Renal pelvis (tissue), 4 donors: ENCODE results near the gene ARHGEF6. TPM values are rescaled to one million over a fixed set of nuclear protein-coding genes. Genes with fewer than 3 reads are reported as not detected.

ENCODE experiments used
- DNase-seq: peaks from one replicate; pipeline ENCODE4 v3.0.0-alpha.2; 2013
- polyA plus RNA-seq, 3 donors: library from polyadenylated mRNA; unstranded; fragments of 120-200 nt; gene quantifications; one replicate each; pipeline ENCODE4 v1.2.1, GENCODE V29; 2013; ENCODE audit not compliant: insufficient read length in 3 of 3

Gene ARHGEF6
- polyA plus RNA-seq, 3 donors, result 10.5 to 12.2 (median 11.3) TPM

DNA sequence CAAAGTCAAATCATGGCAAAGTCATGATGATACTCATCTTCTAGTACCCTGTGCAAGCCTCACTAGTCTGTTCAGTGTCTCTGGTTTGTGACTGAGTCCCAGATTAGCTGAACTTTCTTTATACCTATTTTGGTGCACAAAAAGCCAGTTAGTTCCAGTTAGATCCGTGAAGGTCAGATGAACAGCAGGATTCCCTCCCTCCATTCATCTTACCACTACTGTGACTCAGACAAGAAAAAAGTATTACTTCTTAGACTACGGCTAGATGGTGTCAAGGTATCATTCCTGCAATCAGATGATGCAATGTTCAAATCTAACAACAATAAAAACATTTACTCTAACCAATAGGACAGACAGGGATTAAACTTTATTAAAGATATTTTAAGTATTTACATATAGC is 30.4 kb downstream of the ARHGEF6 start:
- no peak for DNase-seq

DNA sequence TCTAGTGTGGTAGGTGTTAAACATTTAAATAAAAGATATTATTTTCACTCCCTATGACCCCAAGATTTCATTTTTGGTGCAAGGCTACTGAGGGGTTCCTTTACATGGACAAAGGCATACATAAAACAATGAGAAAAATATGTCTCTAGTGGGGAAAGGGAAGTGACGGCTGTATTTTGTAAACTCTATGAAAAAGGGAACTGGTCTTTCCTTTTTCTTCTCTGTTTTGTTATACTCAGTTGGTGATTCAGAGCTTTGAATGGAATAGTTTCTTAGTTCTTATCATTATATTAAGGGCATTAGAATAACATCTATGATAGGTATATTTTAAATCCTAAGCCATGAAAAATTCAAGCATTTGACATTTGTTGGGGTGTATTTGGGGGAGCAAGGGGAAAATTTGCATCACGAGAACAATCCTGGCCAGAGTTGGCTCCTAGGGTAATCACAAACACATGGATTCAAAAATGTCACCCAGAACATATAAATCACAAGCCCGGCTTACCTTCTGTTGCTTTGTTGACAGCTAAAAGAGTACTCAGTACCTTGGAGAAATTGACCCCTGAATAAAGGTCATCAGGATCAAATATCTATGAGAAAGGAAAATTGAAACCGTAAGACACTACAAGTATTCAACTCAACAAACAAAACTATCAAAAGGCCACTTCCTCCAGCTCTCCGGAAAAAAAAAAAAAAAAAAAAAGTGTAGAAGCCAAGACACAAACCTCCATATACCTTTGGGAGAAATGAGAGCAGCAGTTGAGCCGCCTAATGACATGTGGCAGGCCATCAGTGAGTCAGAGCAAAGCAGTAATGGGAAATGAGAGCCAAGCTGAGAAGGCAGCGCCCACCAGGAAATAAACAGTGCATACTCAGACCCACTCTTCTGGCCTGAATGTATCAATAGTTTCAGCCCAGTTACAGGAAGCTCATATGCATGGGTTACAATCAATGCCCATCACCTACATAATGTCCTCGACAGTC is 33.4 kb downstream of the ARHGEF6 start:
- no peak for DNase-seq

DNA sequence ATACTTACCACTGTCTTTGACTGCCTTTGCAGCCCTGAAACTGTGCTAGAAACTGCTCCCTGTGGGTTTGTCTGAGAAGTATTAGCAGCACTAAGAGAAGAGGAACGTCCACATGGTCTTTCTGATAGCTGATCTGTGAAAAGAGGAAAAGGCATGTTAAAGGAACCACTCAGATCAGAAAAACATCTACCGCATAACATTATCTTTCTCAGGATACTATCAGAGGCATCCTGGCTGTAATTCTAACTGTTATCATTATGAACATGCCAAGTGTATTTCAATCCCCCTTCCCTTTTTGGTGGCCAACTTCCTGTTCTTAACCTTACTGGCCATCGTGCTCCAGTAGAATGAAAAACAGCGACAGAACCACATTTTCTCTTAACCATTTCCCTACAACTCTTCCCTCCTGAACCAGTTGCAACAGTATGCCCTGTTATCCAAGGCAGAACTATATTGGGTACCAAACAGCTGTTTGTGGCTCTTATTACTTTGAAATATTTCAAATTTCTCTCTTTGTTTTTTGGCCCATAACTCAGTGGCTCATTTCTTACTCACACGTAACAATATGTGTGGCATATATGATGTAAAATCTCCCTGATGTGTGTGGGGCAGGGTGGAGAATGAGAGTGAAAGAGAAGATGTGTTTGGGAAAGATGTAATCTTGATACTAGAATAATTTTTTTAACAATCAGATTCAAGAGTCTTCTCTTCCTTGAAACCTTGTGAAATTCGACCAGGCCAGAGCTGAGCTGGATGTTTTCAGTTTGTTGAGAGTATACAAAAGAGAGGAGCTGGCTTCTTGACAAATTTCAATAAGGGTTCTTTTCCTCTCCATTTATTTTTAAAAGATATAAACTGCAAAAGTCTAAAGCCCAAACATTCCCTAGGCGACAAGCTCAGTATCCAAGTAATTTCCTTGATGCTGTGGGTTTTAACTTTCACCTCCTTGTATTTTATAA is 35.2 kb downstream of the ARHGEF6 start:
- no peak for DNase-seq

DNA sequence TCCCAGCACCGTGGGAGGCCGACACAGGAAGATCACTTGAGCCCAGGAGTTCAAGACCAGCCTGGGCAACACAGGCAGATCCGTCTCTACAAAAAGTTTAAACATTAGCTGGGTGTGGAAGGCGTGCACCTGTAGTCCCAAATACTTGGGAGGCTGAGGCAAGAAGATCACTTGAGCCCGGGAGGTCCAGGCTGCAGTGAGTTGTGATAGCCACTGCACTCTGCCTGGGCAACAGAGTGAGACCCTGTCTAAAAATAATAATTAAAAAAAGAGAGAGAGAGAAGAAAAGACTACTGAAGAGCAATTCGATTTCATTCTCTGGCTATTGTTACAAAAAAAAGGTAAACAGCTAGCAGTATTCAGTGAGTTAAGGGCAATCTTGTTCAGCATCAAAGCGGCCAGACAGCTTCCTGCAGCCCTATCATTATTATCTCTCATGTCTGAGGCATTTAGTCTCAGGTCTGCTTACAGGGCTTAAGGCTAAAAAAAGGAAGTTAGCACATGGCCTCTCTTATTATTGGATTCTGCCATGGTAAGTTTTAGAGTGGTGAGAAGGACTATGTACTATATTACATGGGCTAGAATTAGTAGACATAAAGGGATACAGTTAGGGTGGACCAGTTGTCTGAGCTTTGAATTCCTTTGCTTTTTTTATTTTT is 37.9 kb downstream of the ARHGEF6 start:
- DNase-seq, result no peak

DNA sequence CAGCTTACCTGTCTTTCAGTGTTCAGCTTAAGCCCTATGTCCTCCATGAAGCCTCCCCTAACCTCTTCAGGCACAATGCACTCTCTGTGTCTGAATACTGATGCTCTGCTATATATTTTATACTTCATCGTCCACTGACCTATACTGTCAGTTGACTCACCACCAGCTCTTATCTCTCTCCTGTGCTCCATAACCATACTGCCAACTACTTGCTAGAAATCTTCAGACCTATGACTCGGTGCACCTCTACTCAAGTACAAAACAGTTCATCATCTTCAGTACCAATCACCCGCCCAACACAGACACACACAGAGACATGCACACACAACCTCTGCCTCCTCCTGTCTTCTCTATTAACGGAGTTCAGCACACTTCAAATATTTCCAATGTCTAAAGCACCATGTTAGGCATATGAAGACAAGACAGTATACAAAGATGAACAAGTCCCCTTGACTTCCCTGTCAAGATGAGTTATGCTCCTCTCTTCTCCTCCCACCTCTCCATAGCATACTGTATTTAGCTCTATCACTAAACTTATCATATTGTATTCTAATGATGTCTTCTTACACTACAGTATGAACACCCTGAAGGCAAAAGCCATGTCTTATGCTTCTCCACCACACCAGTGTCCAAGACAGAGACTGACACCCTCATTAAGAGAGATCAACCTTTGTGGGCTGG is 42.5 kb downstream of the ARHGEF6 start:
- no peak for DNase-seq

DNA sequence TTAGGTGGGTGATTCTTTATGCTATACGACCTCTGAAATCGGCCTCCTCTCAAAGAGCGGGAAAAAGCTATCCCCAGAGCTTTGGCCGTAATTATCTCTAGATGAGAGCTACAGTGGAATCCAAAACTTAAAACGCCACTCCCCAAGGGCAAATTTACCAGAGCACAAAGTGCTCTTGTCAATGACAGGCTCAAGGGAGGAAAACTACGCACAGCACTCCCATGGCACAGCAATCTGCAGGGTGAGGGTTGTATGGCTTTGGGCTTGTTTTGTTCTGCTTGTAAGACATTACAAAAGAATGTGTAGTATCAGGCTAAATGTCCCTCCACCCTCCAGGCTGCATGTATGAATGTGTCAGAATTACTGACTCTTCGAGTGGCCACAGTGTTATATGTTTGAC is 44.0 kb downstream of the ARHGEF6 start:
- DNase-seq, result no peak

DNA sequence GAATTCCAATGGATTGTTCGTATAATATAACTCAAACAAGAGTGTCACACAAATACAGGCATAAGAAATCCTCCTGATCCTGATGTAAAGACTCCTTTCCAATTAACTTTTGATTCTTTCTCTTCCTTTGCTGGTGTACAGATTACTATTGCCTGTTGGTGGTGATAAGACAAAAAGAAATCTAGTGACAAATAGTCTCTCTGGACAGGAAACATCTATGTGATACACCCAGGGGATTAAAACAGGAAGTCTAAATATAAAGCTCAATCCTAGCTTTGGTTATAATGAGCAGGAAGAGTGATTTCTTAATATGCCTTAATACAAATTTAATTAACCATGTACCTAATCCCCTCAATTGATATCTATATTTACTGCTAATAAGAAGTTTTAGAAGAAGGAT is 45.1 kb downstream of the ARHGEF6 start:
- no peak for DNase-seq

DNA sequence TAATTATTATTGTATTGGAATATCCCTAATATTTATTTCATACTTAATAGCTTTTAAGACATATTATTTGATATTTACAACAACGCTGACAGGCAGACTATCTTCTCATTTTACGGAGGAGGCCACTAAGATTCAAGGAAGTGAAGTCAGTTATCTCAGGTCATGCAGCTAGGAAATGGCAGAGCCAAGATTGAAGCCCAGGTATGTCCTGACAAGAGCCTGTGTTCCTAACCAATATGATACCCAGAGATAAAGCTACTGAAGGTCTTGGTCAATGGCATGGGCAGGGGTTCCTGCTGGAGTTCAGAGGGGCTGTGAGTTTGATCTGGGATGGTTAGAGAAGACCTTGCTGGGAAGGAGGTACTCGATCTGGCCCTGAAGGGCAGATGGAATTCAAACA is 47.1 kb downstream of the ARHGEF6 start:
- no peak for DNase-seq

DNA sequence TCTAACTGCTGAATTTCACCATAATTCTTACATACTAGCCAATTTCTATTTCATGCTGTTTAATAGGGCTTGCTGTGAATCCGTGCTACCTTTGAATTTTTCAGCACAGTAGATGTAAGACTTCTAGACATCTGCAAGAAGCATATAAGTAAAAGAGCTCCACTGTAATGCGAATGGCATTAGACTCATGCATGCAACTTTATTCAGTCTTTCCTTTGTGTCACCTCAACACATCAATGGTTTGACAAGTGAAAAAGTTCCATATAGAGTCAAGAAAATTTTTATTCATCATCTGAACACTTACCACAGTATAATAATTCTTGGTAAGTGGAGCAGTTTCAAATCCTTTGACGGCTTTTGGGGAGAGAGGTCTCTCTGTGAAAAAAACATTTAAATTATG is 48.9 kb downstream of the ARHGEF6 start:
- no peak for DNase-seq

DNA sequence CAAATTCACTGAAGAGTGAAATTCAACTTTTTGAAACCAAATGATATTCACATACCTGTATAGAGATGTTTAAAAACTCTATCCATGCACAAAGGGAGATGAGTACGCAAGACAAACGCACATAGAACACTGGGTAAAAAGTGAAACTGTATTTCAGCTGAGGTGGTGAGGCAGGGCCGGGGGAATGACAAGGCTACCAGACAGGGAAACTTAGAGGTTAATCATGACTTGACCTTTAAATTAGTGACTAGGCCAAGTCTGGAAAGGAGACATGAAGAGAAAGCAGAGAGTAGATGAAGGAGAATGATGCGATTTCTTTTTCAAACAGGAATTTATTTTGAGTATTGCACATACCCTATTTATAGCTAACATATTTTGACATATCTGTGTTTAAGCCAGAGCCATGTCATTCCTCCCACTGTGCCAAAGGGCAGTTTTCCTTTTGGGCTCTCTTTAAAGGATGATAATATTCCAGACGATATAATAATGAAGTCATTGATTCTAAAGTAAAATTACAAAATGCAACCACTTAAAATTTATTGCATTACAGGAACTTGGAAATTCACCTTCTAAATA is 49.4 kb downstream of the ARHGEF6 start:
- no peak for DNase-seq

DNA sequence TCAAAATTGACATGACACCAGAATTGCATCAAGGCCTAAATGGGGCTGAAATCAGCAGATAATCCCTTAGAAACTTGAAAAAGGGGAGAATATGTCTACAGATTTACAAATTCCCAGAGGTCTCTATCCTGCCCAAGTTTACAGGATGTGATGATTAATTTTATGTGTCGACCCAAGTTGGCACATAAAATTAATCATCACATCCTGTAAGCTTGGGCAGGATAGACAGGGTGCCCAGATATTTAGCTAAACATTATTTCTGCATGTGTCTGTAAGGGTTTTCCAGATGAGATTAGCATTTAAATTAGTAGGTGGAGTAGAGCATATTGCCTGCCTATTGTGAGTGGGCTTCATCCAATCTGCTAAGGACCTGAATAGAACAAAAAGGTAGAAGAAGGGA is 52.3 kb downstream of the ARHGEF6 start:
- DNase-seq, result no peak

DNA sequence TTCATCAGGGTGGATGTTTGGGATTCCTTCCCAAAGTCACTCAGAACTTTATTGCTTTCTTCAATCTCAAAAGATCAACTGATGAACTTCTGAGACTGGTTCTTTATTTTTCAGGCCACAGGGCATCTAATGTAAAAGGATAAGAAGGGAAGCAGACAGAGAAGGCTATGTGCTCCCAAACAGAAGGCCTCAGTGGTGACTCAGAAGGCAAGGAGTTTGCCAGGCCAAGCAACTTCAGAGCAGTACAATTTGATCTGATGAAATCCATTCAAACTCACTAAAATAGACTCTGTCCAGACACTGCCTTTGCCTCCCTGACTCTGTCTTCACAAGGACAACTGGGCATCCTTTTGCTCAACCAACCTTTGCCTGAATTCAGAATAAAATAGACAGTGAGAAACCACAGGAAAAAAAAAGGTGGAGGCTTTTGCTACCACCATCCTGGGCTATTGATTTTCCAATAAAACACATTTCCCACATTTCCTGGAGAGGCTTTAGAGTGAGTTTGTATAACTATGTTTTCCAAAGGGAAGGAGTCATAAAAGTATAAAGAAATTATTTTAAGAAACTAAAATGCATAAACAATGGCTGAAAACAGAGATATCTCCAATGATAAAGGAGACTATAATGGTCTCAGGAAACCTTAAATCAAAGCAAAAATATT is 55.2 kb downstream of the ARHGEF6 start:
- no peak for DNase-seq

DNA sequence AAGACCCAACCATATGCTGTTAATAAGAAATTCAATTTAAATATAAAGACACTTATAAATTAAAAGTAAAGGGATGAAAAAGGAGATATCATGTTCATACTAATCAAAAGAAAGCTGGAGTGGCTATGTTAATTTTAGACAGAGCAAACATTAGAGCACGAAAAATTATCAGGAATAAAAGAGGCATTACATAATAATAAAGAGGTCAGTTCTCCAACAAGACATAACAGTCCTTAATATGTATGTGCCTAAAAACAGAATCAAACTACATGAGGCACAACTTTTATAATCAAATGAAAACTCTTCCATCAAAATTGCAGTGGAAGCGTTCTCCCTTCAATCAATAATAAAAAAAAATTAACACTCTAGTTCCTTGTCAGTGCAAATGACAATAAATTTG is 62.6 kb downstream of the ARHGEF6 start:
- DNase-seq, result no peak

DNA sequence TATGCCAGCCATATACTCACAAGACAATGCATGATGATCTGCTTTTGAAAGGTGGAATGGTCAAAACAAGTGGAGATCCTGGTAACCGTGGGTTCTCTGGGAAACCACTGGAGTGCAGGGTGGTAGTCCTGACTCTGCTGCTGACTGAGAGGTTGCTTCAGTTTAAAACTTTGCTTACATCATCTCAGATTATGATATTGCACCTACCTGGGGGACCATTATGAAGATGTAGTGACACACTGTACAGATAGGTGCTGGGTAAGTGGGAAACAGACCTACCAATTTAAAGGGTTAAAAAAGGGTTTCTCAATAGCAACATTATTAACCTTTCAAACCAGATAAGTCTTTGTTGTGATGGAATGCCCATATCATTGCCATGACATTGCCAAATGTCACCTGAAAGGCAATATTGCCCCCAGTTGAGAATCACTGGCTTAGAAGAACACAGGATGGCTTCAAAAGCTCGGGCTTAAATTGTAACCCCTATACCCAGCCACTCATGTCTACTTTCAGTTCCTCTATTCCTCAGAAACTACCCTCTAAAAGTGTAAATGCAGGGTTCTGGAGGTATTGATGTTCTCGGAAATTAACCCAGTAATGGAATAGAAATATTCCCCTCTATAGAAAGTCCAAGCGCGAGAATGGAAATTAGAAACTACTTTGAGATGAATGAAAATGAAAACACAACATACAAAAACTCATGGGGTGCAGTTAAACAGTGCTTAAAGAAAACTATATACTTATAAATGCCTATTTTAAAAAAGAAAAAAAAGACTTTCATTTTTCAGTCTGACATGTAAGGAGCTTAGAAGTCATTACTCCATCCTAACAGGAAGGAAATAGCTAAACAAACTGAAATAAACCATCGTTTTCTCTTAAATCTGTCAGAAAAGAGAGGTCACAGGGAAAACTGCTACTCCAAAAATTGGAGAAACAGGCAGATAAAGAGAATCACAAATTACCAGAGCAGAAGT is 65.8 kb downstream of the ARHGEF6 start:
- DNase-seq, result no peak

DNA sequence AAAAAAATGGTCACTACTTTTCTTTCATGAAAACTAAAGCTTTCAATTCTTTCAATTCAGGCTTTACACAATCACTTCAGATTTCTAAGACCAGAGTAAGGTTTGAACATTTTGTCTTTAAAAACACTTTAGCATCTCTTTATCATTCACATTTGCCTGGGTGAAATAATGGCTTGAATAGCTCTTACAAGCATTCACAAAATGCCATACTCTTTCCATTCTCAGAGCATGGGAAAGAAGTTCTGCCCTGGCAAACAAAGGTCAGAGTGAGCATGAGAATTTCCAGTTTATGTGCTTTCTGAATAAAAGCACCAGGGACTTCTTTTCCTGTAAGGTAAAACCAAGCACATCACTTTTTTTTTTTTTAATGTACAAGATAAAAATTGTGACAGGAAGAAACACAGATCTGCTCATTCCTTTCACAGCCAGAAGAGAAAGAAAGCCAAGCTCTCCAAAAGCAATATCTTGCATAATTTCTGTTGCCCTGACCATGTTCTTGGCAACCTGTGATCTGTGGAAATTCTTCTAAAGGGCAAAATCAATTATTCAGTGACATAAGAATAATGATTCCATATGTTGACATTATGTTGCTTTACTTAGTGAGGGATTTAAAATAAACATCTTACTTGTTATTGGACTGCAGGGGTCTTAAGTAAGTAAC is 68.0 kb downstream of the ARHGEF6 start:
- no peak for DNase-seq

DNA sequence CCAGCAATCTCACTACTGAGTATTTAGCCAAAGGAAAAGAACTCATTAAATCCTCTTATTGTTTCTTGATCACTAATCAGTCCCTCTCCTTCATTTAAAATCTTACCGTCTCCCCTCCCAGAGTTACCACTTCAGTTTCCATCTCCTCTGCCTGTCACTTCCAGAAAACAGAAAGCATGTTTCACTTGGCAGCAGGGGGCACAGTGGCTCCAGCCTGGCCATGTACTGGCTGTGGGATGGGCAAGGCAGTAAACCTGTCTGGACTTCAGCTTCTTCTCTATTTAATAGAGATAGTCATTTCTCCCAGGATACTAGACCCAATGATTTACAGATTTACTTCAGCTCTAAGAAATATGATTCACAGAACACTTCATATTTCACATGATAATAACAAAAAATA is 69.6 kb downstream of the ARHGEF6 start:
- no peak for DNase-seq

DNA sequence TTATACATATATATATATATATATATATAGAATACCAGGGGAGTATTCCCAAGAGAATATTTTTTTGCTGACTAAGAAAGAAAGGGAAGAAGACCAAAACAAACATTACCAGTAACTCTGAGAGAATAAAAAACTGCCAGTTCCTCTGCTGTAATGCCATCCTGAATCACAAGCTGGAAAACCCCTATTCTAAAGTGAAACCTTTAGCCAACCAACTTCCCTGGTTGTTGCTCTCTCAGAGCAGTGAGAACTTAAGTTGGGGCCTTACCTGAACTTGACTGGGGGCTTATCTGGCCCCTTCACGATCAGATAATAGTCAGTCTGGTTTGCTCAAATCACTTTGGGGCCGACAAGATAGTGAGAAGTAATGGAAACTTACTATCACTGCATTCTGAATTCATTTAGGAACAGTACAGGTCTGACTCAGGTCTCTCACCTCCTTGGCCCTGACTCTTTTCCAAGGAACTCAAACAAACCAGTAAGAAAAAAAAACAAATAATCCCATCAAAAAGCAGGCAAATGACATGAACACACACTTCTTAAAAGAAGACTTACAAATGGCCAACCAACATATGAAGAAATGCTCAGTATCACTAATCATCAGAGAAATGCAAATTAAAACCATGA is 70.3 kb downstream of the ARHGEF6 start:
- no peak for DNase-seq

DNA sequence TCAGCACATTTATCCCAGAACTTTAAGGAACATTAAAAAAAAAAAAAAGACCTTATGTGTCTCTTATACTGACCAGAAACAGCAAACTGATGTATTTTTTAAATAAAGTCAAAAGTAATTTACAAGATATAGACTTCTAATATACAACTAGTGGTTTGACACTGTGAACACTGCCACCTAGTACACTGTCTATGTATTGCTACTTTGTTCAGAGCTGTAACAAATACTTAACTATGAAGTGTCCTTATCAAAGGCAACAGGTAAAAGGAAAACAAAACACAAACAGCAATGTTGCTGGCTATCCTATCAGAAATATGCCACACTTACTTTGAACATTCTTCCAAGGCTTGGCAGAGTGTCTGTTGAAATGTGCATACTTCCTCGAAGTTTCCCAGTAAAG is 72.4 kb downstream of the ARHGEF6 start:
- no peak for DNase-seq
